CD4-positive, alpha-beta T cell treated with Interferon gamma for 1 hour (primary cell): ENCODE measurements around the gene LHFPL2.

Experiments
- DNase-seq: peaks from one replicate; pipeline ENCODE4 v3.0.0-alpha.2; 2020

LHFPL2 gene

DNA sequence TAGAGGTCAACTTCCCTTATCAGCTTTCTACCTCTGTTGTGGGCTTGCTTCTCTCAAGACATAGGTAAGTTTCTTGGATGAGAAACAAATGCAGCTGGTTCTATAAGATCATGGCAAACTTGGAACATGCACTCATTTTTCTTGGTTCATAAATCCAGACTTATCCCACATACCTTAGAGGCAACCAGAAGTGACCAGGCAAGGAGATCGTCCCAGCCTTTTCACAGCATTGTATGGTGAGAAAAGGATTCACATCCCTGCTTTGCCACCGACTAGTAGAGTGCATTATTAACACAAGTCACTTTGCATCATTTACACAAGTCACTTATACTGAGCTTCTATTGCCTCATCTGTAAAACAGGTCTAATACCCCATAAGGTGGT is 35.4 kb downstream of the LHFPL2 start:
- no peak for DNase-seq

- no peak for DNase-seq
These were observed 36.1 kb downstream of the LHFPL2 start for GRCh38 chr5:78612227-78613150.

- no peak for DNase-seq
These were observed 37.4 kb downstream of the LHFPL2 start for GRCh38 chr5:78611126-78611605.

GRCh38 chr5:78610636-78611035 is 37.9 kb downstream of the LHFPL2 start:
- no peak for DNase-seq

DNA sequence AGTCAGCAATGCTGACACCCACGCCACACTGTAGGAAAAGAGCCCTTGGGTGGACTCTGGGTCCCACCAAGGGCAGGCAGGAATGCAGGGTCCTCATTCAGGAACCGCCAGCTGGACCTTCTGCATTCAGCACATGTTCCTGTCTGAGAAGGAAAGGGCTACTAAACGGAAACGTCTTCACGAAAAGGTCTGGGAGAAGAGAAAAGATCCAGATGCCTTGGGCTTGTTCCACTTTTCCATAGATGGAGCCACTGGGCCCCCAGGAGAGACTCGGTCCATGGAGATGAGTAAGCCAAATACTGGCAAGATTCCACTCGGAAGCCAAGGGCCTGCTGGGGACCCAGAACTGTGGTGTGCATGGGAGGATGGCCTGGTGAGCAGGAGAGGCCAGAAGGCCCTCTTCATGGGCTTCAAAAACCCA is 38.4 kb downstream of the LHFPL2 start:
- no peak for DNase-seq

GRCh38 chr5:78607864-78608263 is 40.7 kb downstream of the LHFPL2 start:
- DNase-seq: no peak

- no peak for DNase-seq
These were observed 42.3 kb downstream of the LHFPL2 start for GRCh38 chr5:78606241-78606640.

DNA sequence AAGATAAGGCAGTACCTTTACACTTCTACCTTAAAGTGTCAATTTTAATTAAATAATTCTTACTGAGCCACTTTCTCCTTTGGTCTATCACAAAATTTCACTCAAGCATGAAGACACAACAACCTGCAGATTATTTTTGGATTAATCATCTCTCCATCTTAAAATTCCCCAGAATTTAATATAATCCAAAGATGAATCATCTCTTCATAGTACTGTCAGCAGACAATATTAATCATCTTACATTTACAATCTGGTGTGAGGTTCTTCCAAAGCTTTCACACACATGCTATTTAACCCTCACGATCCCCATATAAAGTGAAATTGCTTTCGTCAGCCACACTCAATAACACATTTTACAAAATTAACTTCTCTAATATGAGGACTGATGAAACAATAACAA is 43.0 kb downstream of the LHFPL2 start:
- DNase-seq: no peak

DNA sequence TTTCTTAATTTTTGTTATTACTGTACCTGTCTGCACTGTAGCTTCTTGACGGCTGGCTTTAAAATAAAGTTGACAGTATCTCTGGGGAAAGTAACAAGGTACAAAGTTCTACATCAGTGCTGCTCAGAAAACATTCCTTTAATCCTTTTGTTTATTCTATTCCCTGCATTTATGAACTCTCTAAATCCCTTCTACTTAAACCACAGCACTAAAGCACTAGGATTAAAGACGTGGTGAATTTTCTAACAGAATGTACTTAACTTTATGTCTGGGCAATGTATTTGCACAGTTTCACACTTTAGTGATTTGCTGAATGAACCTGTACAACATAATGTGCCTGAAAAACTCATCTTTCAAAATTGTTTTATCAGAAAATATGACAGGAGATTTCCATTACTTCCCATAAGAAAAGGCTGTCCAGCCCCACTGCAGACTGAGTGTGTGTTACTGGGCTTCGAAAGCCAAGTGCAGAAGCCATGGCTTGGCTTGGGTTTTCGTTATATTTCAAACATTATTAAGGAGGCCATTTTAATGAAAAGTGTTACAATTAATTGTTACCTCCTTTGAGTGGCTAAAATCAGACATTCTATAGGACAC is 43.8 kb downstream of the LHFPL2 start:
- DNase-seq: no peak

DNA sequence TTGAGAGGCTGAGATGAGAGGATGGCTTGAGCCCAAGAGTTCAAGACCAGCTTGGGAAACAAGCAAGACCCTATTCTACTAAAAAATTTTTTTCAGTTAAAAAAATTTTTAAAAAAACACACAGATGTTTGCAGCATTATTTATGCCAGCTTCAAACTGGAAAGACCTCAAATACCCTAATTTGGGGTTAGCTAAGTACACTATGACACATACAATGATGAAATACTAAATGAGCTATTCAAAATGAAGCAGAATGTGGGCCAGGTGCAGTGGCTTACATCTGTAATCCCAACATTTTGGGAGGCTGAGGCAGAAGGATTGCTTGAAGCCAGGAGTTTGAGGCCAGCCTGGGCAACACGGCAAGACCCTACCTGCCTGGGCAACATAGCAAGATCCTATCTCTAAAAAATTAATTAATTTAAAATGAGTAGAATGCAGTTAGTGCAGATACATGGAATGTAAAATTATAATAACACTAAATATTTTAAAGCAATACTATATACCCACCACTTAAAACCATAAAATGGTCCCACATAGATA is 44.9 kb downstream of the LHFPL2 start:
- no peak for DNase-seq

DNA sequence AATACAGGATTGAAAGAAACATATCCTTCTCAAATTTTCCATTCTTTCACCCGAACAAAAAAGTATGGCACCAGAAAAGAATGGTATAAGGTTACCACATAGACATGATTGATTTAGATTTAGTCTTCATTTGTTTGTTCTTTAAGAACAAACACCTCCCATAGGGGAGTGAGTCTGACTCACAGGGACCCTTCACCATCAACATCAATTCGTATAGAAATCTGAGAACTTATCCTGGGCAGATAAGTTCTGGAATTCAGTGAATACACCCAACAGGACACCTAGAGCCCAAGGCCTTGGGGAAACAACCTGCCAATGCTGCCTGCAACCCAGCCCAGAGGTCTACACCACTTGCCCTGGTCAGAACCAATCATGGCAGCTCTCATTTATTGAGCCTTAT is 46.2 kb downstream of the LHFPL2 start:
- no peak for DNase-seq

- no peak for DNase-seq
These were observed 46.8 kb downstream of the LHFPL2 start for GRCh38 chr5:78601559-78602314.

GRCh38 chr5:78600687-78601414 is 47.7 kb downstream of the LHFPL2 start:
- DNase-seq: no peak

DNA sequence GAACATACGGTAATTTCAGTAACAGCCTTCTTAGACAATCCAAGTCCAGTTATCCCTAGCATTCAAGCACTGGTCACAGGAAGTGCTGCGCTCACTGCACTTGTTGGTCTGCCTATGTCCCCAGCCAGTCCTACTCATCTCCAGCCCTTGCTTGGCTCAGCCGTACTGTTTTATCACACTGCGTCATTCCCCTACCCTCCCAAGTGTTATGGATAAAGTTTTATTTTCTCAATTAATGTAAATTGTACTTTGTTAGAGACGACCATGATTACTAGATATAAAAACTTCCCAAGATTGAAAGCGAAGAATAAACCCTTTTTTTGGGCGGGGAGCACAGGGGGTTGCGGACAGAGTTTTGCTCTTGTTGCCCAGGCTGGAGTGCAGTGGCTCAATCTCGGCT is 49.6 kb downstream of the LHFPL2 start:
- DNase-seq: no peak

DNA sequence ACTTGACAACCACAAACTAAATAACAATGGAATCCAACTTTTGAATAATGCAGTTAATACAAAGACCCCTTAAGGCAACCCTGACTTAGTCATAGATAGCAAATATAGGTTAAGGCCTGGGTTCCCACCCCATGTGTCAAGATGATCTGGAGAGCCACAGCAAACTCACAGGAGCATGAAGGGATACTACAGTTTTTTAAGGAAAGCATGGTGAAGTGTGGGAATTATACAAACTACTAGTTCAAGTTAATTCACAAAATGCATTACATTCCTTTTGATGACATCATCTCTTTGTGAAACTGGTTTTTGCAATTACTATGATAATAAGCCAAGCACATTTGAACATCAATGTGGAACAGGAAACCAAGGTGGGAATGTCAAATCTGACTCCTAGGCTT is 50.6 kb downstream of the LHFPL2 start:
- no peak for DNase-seq

GRCh38 chr5:78597068-78597973 is 51.3 kb downstream of the LHFPL2 start:
- DNase-seq: no peak

- DNase-seq: no peak
These were observed 53.1 kb downstream of the LHFPL2 start for GRCh38 chr5:78595458-78595921.

DNA sequence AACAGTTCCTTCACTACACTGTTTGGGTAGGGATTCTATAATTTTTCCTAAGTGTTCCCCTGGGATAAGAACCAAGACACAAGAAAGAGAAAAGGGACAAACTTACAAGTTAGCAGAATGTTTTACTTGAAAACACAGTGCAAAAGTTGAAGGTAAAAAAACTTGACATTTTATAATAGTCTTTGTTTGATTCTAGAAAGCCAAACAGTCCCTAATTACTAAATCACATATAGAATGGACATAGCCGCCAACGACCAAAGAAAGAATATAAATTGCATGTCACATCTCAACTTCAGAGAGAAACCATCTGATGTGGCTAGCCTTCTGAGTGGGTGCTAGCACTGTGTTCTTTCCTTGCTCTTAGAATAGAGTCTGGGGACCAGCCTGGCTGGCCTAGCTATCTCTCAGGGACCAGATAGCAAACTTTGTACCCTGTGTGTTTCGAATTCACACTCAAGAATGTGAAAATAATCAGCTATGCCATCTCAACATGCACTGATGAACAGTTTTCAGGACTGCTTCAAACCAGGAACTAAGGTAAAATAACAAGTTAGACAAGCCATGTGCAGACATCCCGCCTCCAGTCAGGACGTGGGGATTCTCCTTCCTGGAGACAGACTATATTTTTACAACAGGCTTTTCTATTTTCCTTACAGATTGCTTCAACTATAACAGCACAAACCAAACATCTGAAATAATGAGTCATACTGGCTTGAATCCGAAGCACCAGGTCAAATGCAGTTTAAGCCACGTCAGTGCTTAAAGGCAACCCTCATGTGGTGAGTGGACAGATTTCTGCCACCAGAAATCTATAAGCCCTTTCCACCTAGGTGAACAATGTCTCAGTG is 53.7 kb downstream of the LHFPL2 start:
- no peak for DNase-seq

DNA sequence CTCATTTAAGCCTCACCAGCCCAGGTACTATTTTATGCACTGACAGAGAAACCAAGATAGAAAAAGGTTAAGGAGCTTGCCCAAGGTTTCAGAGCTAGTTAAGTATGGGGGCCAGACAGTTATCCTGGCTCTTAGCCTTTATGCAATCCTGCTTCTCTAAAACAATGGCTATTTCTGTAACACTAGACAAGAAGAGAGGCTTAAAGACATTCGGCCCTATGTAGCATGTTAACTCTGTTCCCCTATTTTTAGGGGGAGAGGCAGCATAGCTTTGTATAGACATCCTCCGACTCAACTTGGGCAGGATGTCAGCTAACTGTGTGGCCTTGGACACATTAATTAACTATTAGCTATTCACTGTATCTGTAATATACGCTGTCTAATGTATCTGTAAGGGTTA is 54.6 kb downstream of the LHFPL2 start:
- DNase-seq: no peak

GRCh38 chr5:78593465-78593864 is 55.1 kb downstream of the LHFPL2 start:
- no peak for DNase-seq
